NOMO-1 treated with dmso at 0.1 percent for 144 hours (cell line): Measurements from ENCODE around the gene ILF3.
A peak's percentile ranks its signal among the peaks of the same experiment; 100 is the strongest.

Experiments
- DNase-seq: peaks from one replicate; lab custom pipeline; 2025; ENCODE audit not compliant: unreplicated experiment; lab: John Stamatoyannopoulos, UW

Gene ILF3

GRCh38 chr19:10694706-10695307, 40.7 kb downstream of the ILF3 start:
- DNase-seq = no peak

- DNase-seq = peak; percentile 88
These were observed 41.6 kb downstream of the ILF3 start for GRCh38 chr19:10695401-10696398.

GRCh38 chr19:10699650-10700335, 45.6 kb downstream of the ILF3 start:
- peak; percentile 5 for DNase-seq

- no peak for DNase-seq
These were observed 47.9 kb downstream of the ILF3 start for GRCh38 chr19:10701955-10702525.

GRCh38 chr19:10706990-10707389, 52.8 kb downstream of the ILF3 start:
- DNase-seq = no peak

- DNase-seq = no peak
These were observed 53.3 kb downstream of the ILF3 start for GRCh38 chr19:10707440-10707839.

GRCh38 chr19:10708291-10708690, 54.1 kb downstream of the ILF3 start:
- DNase-seq = no peak

GRCh38 chr19:10712045-10712444, 57.9 kb downstream of the ILF3 start:
- no peak for DNase-seq

- no peak for DNase-seq
These were observed 58.6 kb downstream of the ILF3 start for GRCh38 chr19:10712754-10713153.

GRCh38 chr19:10713317-10713716, 59.2 kb downstream of the ILF3 start:
- DNase-seq = no peak

- no peak for DNase-seq
These were observed 62.9 kb downstream of the ILF3 start for GRCh38 chr19:10717054-10717355.

- DNase-seq = peak; percentile 99
These were observed 63.4 kb downstream of the ILF3 start, which contains the start of gene DNM2 for GRCh38 chr19:10717356-10718204. Gene DNM2 (plus strand): TSS chr19:10718079. CDS start chr19:10718243, 164 bp downstream.

GRCh38 chr19:10718205-10719196, 64.4 kb downstream of the ILF3 start:
- peak; percentile 28 for DNase-seq

- DNase-seq = peak; percentile 35
These were observed 65.4 kb downstream of the ILF3 start for GRCh38 chr19:10719466-10719961.

GRCh38 chr19:10720607-10721125, 66.5 kb downstream of the ILF3 start:
- no peak for DNase-seq

GRCh38 chr19:10723591-10723990, 69.4 kb downstream of the ILF3 start:
- no peak for DNase-seq

- no peak for DNase-seq
These were observed 70.5 kb downstream of the ILF3 start for GRCh38 chr19:10724573-10725071.

GRCh38 chr19:10725415-10725814, 71.3 kb downstream of the ILF3 start:
- no peak for DNase-seq

GRCh38 chr19:10726268-10726667, 72.1 kb downstream of the ILF3 start:
- DNase-seq = no peak
